ENCODE measurements around the gene USP49.

The USP49 gene

GRCh38 chr6:41805830-41806774 is 89.1 kb downstream of the USP49 start:
- no peak for FAIRE-seq

DNA sequence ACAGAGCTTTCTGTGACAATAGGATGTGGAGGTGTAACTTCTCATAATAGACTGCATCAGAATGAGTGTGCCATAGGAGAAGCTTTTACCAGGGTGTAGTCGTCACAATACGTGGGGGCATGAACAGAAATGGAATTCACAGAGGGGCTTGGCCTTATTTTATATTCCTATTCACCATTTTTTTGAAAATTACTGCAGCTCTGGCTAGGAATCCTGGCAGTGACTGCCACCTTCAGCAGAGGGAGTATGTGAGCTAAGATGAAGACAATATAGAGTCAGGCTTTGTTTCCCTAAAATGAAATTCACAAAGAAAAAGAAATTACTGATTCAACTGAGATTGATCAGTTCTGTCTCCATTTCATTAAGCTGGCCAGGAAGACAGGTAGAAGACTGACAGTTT is 93.8 kb downstream of the USP49 start:
- FAIRE-seq, result no peak

GRCh38 chr6:41799559-41799911 is 95.6 kb downstream of the USP49 start:
- FAIRE-seq, result no peak

DNA sequence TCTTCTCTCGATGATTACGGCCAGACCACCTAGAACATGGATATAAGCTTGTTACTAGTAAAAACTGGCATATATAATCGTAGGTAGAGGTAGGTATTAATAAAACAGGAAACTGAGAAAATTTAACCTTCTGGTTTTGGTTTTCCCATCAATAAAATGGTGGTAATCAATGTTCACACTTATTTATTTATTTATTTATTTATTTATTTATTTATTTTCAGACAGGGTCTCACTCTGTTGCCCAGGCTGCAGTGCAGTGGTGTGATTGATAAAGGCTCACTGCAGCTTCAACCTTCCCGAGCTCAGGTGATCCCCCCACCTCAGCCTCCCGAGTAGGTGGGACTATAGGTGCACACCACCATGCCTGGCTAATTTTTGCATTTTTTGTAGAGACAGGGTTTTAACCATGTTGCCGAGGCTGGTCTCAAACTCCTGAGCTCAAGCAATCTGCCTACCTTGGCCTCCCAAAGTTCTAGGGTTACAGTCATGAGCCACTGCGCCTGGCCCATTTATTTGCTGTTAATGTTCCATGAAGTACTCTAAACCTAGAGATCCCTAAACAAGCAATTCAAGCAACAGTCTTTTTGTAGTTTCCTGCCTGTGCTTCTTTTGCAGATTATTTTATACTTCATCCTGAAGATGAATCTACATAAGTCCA is 96.1 kb downstream of the USP49 start:
- FAIRE-seq, result no peak

DNA sequence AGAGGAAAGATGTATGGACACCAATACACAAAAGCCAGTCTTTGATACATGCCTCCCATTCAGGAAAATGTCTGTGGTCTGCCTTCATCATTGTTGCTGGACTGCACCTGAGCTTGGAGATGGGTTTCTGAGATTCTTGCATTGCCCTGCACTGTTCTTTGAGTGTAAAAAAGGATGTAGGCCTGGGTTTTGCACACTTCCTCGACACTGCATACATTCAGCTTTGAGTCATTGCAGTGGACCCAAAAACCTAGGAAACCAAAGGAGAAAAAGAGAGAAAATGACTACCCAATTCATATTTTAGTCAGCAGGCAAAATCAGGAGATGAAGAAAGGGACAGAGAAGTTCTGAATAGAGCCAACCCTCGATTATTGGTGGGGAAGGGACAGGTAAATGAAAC is 98.7 kb downstream of the USP49 start:
- no peak for FAIRE-seq

DNA sequence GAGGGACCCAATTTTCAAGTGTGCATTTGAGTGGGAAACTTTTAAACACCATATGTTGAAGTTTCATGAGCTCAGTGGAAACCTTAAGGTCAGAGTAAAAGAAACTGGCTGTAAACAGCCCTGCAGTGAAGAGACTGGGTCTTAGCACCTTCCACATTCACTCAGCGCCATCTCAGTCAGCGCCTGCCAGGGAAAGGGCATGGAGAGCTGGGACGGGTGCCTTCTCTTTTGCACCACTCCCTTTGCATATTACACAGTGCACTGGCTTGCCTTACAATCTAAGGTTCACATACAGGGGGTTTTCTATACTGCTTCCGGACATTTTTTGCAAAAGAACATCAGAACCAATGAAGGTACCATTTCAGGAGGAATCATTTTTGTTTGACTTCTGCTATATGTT is 103.2 kb downstream of the USP49 start:
- FAIRE-seq, result no peak

DNA sequence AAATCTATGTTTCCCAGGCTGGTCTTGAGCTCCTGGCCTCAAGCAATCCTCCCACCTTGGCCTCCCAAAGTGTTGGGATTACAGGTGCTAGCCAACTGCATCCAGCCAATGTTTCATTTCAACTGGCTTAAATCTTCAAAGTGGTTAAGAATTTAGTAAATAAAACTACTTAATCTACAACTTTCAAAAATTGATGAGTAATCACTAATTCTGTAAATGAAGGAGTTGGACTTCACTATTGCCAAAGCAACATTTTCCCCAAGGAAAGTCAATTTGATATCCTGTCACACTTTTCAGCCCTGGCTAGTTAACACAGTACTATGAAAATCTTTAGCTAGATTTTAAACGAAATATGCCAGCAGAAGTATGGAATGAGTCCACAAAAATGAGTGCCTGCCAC is 103.9 kb downstream of the USP49 start:
- FAIRE-seq, result no peak

- no peak for FAIRE-seq
These were observed 105.1 kb downstream of the USP49 start for GRCh38 chr6:41790045-41790444.

- FAIRE-seq, result no peak
These were observed 105.8 kb downstream of the USP49 start for GRCh38 chr6:41789390-41789724.

DNA sequence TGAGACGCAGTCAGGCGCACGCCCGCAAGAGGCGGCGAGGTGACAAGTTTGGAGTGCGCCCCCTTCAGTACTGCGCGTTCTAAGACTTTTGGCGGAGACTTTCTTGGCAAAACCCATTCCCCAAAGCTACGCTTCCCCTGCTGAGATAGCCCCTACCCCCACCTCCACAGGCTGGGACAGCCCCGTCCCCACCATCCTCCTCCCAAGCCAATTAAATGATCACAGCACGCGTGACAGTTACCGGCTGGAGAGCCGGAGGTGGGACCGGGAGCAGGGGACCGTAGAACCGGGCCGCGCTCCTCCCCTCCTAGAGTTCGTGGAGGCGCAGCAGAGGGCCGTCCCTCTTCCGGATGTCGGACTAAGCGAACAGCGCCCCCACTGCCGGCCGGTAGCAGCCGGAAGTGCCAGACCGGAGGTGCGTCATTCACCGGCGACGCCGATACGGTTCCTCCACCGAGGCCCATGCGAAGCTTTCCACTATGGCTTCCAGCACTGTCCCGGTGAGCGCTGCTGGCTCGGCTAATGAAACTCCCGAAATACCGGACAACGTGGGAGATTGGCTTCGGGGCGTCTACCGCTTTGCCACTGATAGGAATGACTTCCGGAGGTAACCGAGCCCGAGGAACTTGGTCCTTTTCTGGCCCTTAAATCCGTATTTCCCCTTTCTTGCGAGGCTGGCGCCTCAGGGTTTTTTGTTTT is 107.8 kb downstream of the USP49 start, which contains the start of gene TOMM6:
Gene TOMM6, plus strand, starts transcription at position 476 of the 699 bp plus-strand sequence. Its CDS starts 4 bp downstream, at position 480.
- FAIRE-seq, result no peak

GRCh38 chr6:41786451-41787218 is 108.5 kb downstream of the USP49 start:
- no peak for FAIRE-seq

DNA sequence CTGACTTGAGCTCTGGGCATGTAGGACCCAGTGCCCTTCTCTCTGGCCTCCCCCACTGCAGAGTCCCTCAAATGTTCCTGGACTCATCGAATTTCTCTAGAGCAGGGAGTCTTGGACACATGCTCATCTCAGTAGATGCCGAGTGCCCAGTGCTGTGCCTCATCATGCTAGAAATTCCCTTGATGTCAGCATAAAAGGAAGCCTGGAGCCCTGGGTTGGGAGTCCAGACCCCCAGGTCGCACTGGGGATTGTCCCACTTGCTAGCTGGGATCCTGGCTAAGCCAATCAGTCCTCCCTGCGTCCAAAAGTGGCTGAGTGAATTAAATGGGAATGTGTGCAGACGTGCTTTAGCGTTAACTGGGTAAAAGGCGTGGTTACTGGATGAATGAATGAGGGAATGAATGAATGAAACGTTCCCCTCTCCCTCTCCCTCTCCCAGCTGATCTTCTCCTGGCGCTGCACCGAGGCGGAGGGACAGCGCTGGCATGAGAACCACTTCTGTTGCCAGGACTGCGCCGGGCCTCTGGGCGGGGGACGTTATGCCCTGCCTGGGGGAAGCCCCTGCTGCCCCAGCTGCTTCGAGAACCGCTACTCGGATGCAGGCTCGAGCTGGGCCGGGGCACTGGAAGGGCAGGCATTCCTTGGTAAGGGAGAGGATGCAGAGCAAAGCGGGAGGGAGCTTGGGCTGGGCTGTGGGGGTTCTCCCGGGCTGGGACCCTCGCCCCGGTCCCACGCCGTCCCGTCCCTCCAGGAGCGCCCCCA is 109.3 kb downstream of the USP49 start:
- no peak for FAIRE-seq

DNA sequence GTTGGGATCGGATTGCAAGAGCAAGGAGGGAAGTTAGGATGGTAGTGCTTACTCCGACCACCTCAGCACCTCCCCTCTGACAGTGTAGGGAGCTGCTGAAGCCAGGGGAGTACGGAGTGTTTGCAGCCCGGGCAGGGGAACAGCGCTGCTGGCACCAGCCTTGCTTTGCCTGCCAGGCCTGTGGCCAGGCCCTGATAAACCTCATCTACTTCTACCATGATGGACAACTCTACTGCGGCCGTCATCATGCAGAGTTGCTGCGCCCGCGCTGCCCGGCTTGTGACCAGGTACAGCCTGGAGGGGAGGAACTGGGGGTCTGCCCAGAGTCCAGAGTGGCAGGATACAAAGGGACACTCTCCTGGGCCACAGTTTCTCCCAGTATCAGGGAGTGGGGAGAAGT is 109.9 kb downstream of the USP49 start:
- no peak for FAIRE-seq

GRCh38 chr6:41784581-41785171 is 110.5 kb downstream of the USP49 start:
- no peak for FAIRE-seq

DNA sequence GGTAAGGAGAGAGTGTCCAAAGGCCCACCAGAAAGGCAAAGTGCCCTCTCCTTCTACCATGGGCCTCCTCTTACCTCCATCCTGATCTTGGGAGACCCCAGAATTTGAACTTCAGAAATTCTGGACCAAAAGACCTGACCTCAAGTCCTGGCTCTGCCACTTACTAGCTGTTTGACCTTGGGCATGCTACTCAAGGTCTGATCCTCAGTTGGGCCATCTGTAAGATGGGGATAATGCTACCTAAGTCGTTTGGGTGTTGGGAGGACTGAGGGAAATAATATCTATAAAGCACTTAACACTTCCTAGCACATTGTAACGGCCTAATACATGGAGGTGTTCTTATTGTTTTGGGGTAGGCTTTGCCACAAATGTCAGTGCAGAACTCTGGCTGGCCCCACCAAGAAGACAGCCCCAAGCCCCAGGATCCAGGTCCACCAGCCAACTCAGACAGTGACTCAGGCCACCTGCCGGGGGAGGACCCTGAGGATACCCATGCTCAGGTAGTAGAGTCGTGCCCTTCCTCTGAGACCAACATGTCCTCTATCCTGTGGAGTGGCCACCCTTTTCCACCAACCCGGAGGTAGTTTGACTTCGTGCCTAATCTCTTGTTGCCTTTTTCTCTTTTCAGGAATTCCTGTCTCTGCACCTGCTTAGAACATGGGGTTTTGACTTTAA is 111.9 kb downstream of the USP49 start:
- FAIRE-seq, result no peak

DNA sequence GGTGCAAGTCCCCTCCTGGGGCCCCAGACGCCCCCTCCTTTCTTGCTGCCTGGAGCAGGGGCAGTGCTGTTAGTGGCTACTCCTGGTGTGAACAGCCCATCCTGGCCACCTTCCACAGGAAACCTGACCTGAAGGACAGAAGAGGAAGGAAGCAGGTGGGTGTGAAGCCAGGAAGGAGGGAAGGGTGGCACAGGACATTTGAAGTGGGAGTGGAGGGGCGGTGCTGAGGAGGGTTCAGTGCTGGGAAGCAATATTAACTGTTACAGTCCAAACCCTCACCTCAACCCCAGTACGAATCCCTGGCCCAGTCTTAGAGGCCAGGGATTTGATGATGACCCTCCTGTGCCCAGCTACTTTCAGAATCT is 113.8 kb downstream of the USP49 start:
- no peak for FAIRE-seq

DNA sequence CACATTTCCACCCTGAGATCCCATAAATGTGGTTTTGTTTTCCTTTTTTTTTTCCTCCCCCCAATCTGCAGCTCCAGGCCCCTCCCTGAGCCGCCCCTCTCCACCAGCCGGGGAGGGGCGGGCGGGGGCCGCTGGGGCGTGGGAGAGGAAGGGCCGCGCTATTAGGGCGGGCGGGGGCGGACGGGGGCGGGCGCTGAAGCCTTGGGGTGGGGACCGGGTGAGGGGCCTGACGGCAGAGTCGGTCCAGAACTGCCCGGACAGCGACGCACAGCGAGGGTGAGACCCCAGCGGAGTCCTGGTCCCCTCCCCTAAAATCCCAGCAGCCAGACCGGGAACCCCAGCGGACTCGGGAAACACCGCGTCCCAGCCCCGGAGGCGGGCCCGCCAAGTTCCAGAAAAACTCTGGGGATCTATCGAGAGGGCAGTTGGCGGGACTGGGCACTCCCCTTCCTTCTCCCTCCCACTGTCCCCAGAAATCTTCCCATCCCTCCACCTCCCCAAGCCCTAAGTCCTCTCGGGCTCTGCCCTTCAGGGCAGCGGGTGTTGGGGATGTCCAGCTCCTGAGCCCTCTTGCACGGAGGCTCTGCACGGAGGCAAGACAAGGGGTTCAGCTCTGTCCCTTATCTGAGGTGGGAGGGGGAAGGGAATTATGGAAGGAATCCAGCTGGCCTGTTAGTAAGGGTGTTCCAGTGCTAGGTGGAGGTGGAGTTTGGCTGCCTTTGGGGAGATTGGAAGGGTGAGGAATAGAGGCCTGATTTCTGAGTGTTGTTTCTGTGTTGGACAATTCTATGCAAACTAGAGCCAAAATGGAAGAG is 114.4 kb downstream of the USP49 start, which contains the start of gene PRICKLE4:
Gene PRICKLE4, plus strand, starts transcription at position 232 of the 815 bp plus-strand sequence. CDS start 2,692 bp downstream, outside the sequence.
- no peak for FAIRE-seq

- no peak for FAIRE-seq
These were observed 115.2 kb downstream of the USP49 start, which contains the start of gene FRS3 for GRCh38 chr6:41779788-41780550. Gene FRS3, minus strand, starts transcription at chr6:41779900. Its CDS starts 2,913 bp downstream, at chr6:41776987.

- no peak for FAIRE-seq
These were observed 115.8 kb downstream of the USP49 start for GRCh38 chr6:41779336-41779735.
